Measurements from ENCODE around the gene PTP4A1. TPM values are rescaled to one million over a fixed set of nuclear protein-coding genes. Genes with fewer than 3 reads are reported as not detected.

Gene PTP4A1
- total and polyA plus RNA-seq, 2 donors from 2014 or later = 16.5 to 43.7 TPM

DNA sequence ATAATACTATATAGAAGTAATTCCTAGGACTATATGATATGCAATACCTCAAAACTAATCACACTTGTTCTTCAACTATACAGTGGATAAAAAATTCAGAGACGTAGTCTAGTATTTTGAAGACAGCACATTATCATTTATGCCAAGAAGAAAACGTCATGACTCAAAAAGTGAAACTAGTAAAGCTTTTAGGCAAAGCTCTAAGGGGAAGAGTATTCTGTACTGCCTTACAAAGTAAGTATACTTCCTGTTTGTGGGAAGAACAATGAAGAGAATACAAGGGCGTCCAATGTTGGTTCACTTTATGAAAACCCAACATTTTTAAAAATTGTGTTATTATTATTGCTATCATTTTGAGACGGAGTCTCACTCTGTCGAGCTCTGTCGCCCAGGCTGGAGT lies 27.9 kb downstream of the PTP4A1 start:
- intact Hi-C loops (cut with DNase I) = no loop called here
- Histone ChIP-seq H3K4me3 (ENCODE audit: low read length in 3 of 3) (no peak overlapping the region), H3K4me1 (ENCODE audit: control insufficient read depth in 2 of 3, insufficient read depth in 2 of 3, low read depth in 1 of 3, low read length in 3 of 3) (peaks cover 0 to 3% (median 0%) of the 10 kb centered on the region in 3 donors), H3K36me3 (ENCODE audit: control insufficient read depth in 2 of 3, insufficient read depth in 3 of 3, low read length in 3 of 3) (no peaks in the 10 kb centered on the region), H3K9ac (ENCODE audit: low read length in 3 of 3) (no peak overlapping the region), H3K27ac (ENCODE audit: low read depth in 2 of 2, low read length in 2 of 2) (no peak overlapping the region), H3K27me3 (ENCODE audit: control insufficient read depth, insufficient read depth, low read length) (no peaks in the 10 kb centered on the region), H3K9me3 (ENCODE audit: control insufficient read depth in 2 of 3, insufficient read depth in 1 of 3, low read length in 3 of 3) (no peaks in the 10 kb centered on the region)
- FAIRE-seq (no peak), DNase-seq (no peak)
- TF ChIP-seq, protein P1, sequence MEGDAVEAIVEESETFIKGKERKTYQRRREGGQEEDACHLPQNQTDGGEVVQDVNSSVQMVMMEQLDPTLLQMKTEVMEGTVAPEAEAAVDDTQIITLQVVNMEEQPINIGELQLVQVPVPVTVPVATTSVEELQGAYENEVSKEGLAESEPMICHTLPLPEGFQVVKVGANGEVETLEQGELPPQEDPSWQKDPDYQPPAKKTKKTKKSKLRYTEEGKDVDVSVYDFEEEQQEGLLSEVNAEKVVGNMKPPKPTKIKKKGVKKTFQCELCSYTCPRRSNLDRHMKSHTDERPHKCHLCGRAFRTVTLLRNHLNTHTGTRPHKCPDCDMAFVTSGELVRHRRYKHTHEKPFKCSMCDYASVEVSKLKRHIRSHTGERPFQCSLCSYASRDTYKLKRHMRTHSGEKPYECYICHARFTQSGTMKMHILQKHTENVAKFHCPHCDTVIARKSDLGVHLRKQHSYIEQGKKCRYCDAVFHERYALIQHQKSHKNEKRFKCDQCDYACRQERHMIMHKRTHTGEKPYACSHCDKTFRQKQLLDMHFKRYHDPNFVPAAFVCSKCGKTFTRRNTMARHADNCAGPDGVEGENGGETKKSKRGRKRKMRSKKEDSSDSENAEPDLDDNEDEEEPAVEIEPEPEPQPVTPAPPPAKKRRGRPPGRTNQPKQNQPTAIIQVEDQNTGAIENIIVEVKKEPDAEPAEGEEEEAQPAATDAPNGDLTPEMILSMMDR (IDR thresholded peaks at IDR 0.05; ENCODE audit: borderline replicate concordance, extremely low read depth, insufficient read depth) = no peak

DNA sequence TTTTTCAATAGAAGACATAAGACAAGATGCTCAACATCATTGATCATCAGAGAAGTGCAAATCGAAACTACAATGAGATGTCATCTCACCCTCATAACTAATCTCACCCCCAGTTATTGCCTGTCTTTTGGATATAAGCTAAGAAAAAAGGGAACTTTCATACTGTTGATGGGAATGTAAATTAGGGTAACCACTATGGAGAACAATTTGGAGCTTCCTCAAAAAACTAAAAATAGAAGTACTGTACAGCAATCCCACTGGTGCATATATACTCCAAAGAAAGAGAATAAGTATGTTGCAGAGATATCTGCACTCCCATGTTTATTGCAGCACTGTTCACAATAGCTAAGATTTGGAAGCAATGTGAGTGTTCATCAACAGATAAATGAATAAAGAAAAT lies 37.0 kb downstream of the PTP4A1 start:
- H3K4me3 ChIP-seq (ENCODE audit: low read length in 3 of 3) = no peak overlapping the region
- no peaks in the 10 kb centered on the region for H3K36me3 ChIP-seq (ENCODE audit: control insufficient read depth in 2 of 3, insufficient read depth in 3 of 3, low read length in 3 of 3)
- FAIRE-seq = no peak
- intact Hi-C loops (cut with DNase I) = no loop called here
- no peaks in the 10 kb centered on the region for H3K4me1 ChIP-seq (ENCODE audit: control insufficient read depth in 2 of 3, insufficient read depth in 2 of 3, low read depth in 1 of 3, low read length in 3 of 3)
- TF ChIP-seq, protein P1 (IDR thresholded peaks at IDR 0.05; ENCODE audit: borderline replicate concordance, extremely low read depth, insufficient read depth) = no peak
- H3K9me3 ChIP-seq (ENCODE audit: control insufficient read depth in 2 of 3, insufficient read depth in 1 of 3, low read length in 3 of 3) = no peaks in the 10 kb centered on the region
- H3K27me3 ChIP-seq (ENCODE audit: control insufficient read depth, insufficient read depth, low read length) = no peaks in the 10 kb centered on the region
- DNase-seq = no peak
- H3K9ac ChIP-seq (ENCODE audit: low read length in 3 of 3) = no peak overlapping the region
- no peak overlapping the region for H3K27ac ChIP-seq (ENCODE audit: low read depth in 2 of 2, low read length in 2 of 2)

DNA sequence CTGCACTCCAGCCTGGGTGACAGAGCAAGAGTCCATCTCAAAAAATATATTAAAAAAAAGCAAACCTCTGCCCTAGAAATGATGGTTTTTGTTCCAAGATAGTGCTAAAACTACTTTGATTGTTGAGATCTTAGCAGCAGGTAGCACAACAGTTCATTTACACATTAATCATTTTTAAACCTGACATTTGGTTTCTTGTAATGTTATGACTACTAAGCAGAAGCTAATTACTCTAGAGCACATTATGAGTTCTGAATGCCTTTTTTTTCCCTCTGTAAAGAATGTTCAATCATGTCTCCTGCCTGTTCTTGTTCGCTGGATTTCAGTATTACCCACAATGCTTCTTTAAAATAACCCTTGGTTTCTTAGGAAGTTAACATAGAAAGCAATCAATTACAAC lies 38.7 kb downstream of the PTP4A1 start:
- H3K36me3 ChIP-seq (ENCODE audit: control insufficient read depth in 2 of 3, insufficient read depth in 3 of 3, low read length in 3 of 3) = no peaks in the 10 kb centered on the region
- FAIRE-seq (no peak), DNase-seq (no peak)
- no peaks in the 10 kb centered on the region for H3K9me3 ChIP-seq (ENCODE audit: control insufficient read depth in 2 of 3, insufficient read depth in 1 of 3, low read length in 3 of 3)
- H3K4me3 ChIP-seq (ENCODE audit: low read length in 3 of 3) = no peak overlapping the region
- intact Hi-C loops (cut with DNase I) = no loop called here
- H3K27me3 ChIP-seq (ENCODE audit: control insufficient read depth, insufficient read depth, low read length) = no peaks in the 10 kb centered on the region
- no peak overlapping the region for H3K9ac ChIP-seq (ENCODE audit: low read length in 3 of 3)
- no peaks in the 10 kb centered on the region for H3K4me1 ChIP-seq (ENCODE audit: control insufficient read depth in 2 of 3, insufficient read depth in 2 of 3, low read depth in 1 of 3, low read length in 3 of 3)
- TF ChIP-seq, protein P1 (IDR thresholded peaks at IDR 0.05; ENCODE audit: borderline replicate concordance, extremely low read depth, insufficient read depth) = no peak
- H3K27ac ChIP-seq (ENCODE audit: low read depth in 2 of 2, low read length in 2 of 2) = no peak overlapping the region

DNA sequence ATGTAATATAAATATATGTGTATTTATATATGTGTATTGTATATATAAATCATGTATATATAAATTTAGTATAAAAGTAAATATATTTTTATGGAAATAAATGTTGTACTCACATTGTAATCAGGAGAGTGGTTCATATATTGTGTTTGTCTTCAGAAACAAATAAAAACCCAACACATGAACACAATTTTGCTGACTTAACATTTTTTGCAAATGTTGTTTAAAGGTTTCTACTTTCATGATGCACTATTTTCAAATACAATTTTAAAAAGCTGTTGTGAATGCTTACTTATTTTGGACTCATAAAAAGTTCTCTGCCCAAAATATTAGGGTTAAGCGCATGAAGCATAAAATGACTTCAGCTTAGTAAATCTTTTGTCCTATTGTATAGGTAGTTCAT lies 39.3 kb downstream of the PTP4A1 start:
- Histone ChIP-seq H3K27ac (ENCODE audit: low read depth in 2 of 2, low read length in 2 of 2) (no peak overlapping the region), H3K27me3 (ENCODE audit: control insufficient read depth, insufficient read depth, low read length) (no peaks in the 10 kb centered on the region), H3K9ac (ENCODE audit: low read length in 3 of 3) (no peak overlapping the region), H3K36me3 (ENCODE audit: control insufficient read depth in 2 of 3, insufficient read depth in 3 of 3, low read length in 3 of 3) (no peaks in the 10 kb centered on the region), H3K9me3 (ENCODE audit: control insufficient read depth in 2 of 3, insufficient read depth in 1 of 3, low read length in 3 of 3) (no peaks in the 10 kb centered on the region), H3K4me1 (ENCODE audit: control insufficient read depth in 2 of 3, insufficient read depth in 2 of 3, low read depth in 1 of 3, low read length in 3 of 3) (no peaks in the 10 kb centered on the region), H3K4me3 (ENCODE audit: low read length in 3 of 3) (no peak overlapping the region)
- intact Hi-C loops (cut with DNase I) = no loop called here
- no peak for DNase-seq
- TF ChIP-seq, protein P1 (IDR thresholded peaks at IDR 0.05; ENCODE audit: borderline replicate concordance, extremely low read depth, insufficient read depth) = no peak
- FAIRE-seq = peak; percentile 64
